GM23338 (cell line): ENCODE results near the gene CD2.

Source experiments
- STAT1 ChIP-seq: IDR thresholded peaks from one replicate; pipeline ENCODE4 v1.6.1; 2016; ENCODE audit warnings: antibody characterized with exemption; ENCODE audit not compliant: unreplicated experiment
- TF ChIP-seq, protein P1 (sequence below), 2 experiments: fragments of 200-600 bp in 1 of 2; sonication (generic) in 1 of 2; conservative IDR thresholded peaks; 2 replicates each; pipeline versions ENCODE4 v1.5.1 to v1.6.1; 2016 to 2017; ENCODE audit warnings: antibody characterized with exemption in 2 of 2, low read depth in 2 of 2, mild to moderate bottlenecking in 2 of 2, moderate library complexity in 1 of 2

GRCh38 chr1:116722016-116722838 lies 32.0 kb upstream of the CD2 start:
- TF ChIP-seq, protein P1, sequence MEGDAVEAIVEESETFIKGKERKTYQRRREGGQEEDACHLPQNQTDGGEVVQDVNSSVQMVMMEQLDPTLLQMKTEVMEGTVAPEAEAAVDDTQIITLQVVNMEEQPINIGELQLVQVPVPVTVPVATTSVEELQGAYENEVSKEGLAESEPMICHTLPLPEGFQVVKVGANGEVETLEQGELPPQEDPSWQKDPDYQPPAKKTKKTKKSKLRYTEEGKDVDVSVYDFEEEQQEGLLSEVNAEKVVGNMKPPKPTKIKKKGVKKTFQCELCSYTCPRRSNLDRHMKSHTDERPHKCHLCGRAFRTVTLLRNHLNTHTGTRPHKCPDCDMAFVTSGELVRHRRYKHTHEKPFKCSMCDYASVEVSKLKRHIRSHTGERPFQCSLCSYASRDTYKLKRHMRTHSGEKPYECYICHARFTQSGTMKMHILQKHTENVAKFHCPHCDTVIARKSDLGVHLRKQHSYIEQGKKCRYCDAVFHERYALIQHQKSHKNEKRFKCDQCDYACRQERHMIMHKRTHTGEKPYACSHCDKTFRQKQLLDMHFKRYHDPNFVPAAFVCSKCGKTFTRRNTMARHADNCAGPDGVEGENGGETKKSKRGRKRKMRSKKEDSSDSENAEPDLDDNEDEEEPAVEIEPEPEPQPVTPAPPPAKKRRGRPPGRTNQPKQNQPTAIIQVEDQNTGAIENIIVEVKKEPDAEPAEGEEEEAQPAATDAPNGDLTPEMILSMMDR (conservative IDR thresholded peaks at IDR 0.05; ENCODE audit: low read depth in 2 of 2) = no peak
- TF ChIP-seq STAT1 = no peak
